ENCODE measurements around the gene DOCK9.

Gene DOCK9

DNA sequence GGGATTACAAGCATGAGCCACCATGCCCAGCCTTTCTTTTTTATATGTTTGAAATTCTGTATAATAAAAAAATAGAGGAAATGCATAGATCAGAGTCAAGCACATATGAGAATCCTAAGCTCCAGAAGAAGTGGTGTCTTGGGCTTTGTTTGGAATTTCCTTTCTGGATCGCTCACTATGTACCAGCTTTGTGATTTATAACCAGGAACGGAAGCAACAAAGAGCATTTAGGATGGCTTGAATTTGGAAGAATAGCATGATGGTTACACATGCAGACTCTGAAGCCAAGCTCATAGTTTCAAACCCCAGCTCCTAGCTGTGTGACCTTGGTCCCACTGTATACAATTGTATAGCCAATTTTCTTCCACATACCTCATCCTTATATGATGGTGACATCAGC, 197.4 kb downstream of the DOCK9 start:
- TF ChIP-seq, protein P1, sequence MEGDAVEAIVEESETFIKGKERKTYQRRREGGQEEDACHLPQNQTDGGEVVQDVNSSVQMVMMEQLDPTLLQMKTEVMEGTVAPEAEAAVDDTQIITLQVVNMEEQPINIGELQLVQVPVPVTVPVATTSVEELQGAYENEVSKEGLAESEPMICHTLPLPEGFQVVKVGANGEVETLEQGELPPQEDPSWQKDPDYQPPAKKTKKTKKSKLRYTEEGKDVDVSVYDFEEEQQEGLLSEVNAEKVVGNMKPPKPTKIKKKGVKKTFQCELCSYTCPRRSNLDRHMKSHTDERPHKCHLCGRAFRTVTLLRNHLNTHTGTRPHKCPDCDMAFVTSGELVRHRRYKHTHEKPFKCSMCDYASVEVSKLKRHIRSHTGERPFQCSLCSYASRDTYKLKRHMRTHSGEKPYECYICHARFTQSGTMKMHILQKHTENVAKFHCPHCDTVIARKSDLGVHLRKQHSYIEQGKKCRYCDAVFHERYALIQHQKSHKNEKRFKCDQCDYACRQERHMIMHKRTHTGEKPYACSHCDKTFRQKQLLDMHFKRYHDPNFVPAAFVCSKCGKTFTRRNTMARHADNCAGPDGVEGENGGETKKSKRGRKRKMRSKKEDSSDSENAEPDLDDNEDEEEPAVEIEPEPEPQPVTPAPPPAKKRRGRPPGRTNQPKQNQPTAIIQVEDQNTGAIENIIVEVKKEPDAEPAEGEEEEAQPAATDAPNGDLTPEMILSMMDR (IDR thresholded peaks at IDR 0.05; ENCODE audit: extremely low read depth, missing control alignments): no peak

DNA sequence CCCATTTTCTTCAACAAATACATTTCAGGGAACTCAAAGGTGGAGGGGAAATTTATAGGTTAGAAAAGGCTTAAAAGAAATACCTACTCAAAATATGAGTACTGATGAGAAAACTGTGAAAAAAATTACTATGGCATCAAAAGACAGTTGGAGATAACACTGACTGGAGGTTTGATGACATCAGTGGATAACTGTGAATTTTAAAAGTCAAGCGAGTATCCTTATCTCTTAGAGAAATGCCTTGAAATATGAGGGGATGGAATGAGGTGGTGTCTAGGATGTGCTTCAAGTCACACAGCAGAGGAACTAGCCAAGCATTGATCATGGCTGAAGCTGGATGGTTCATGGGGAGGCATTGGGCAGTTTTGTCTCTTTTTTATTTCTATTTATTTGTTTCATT, 198.2 kb downstream of the DOCK9 start:
- DNase-seq (ENCODE audit: low spot score): no peak
- TF ChIP-seq, protein P1 (IDR thresholded peaks at IDR 0.05; ENCODE audit: extremely low read depth, missing control alignments): no peak

More for the DNA sequence above, 197.4 kb downstream of the DOCK9 start:
- DNase-seq (ENCODE audit: low spot score): no peak

DNA sequence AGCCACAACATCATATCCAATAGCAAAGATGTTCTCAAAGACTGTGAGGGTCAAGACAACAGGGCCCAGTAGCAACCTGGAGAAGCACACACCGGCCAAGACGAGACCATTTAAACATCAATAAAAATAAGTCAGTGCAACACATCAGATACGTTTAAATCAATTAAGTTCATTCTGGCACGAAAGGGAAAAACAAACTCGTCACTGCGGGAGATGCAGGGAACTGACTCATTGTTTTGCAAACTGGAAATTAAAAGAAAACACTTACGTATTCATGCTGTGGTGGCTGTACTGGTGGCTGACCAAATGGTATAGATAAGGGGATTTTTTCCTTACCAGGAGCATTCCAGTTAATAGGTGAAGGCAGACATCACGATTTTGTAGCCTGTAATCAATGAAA, 199.1 kb downstream of the DOCK9 start:
- TF ChIP-seq, protein P1 (IDR thresholded peaks at IDR 0.05; ENCODE audit: extremely low read depth, missing control alignments): no peak
- DNase-seq (ENCODE audit: low spot score): no peak

DNA sequence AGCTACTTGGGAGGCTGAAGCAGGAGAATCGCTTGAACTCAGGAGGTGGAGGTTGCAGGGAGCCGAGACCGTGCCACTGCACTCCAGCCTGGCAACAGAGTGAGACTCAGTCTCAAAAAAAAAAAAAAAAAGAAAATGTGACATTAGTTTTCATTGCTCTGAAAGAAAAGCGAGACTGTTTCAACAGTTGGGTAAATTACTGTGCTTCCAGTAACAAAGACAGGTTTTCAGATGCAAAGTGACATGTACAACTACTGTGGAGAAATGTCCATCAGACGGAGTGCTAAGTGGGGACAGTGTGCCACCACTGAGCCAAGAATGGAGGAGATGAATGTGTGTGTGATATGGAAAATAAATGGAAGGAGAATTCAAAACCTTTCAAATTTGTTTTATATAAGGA, 201.2 kb downstream of the DOCK9 start:
- DNase-seq (ENCODE audit: low spot score): no peak
- TF ChIP-seq, protein P1 (IDR thresholded peaks at IDR 0.05; ENCODE audit: extremely low read depth, missing control alignments): no peak

DNA sequence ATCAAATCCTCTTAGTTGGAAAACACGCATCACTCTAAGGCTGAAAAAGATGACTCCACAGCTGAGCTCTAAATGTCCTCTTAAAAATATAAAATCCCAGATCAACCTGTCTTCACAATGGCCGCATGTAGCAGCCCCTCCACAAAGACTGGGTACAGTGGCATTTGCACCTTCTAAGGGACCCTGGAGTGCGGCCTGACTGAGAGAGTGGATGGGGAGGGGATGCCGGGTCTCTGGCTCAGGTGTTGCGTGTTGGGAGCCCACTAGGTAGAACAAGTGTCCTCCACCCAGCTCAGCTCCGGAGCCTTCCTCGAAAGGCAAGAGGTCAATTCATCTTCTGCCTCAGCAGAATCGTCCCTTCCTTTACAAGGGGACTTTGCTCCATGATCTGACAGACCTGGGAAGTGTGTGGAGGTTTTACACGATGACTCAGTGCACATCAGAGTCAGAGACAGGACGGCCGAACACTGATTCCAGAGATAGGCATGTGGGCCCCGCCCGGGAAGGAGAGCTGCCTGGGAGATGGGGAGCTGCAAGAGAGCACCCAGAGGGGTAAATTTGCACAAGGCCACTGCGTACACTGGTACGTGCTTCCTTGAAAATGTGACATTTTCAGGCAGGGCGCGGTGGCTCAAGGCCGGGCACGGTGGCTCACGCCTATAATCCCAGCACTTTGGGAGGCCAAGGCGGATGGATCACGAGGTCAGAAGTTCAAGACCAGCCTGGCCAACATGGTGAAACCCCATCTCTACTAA, 201.8 kb downstream of the DOCK9 start:
- TF ChIP-seq, protein P1 (IDR thresholded peaks at IDR 0.05; ENCODE audit: extremely low read depth, missing control alignments): no peak
- DNase-seq (ENCODE audit: low spot score): no peak

DNA sequence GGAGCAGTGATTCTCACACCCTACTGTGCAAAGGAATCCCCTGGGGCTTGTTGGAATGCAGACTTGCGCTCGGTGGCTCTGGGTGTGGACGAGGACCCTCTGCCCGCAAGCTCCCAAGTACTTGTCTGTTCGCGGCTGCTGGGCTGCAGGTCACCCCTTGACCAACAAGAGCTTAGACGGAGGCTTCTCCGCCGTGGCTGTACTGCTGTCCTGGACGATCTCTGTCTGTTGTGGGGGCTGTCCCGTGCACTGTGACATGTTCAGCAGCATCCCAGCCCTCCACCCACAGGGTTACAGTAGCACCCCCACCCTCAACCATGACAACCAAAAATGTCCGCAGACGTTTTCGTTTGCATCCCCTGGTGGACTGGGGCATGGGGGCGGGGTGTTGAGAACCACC, 202.5 kb downstream of the DOCK9 start:
- TF ChIP-seq, protein P1 (IDR thresholded peaks at IDR 0.05; ENCODE audit: extremely low read depth, missing control alignments): no peak
- no peak for DNase-seq (ENCODE audit: low spot score)

DNA sequence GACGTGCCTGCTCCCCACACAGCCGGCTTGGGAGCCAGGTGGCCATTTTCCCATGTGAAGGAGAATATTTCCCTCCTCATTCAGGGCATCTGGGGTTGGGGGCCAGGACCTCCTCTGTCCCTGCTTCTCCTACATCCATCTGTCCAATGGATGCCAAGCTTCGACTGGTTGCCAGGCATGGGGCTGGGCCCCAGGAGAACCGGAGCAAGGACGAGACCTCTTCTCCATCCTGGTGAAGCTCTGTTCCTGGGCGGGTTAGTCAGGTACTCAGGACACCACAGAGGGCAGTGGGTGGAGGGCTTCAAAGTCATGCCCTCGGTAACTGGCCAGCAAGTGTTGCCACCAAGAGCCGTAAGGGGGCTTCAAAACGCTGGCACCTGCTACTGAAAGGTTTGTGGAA, 203.1 kb downstream of the DOCK9 start:
- TF ChIP-seq, protein P1 (IDR thresholded peaks at IDR 0.05; ENCODE audit: extremely low read depth, missing control alignments): no peak
- no peak for DNase-seq (ENCODE audit: low spot score)
